Measurements from ENCODE around the gene ZNF229.
"Not testable (repeated sequence)": the region's sequence is repeated elsewhere in the genome, so short reads cannot be mapped to it uniquely, and the experiment has no call there.

The ZNF229 gene

DNA sequence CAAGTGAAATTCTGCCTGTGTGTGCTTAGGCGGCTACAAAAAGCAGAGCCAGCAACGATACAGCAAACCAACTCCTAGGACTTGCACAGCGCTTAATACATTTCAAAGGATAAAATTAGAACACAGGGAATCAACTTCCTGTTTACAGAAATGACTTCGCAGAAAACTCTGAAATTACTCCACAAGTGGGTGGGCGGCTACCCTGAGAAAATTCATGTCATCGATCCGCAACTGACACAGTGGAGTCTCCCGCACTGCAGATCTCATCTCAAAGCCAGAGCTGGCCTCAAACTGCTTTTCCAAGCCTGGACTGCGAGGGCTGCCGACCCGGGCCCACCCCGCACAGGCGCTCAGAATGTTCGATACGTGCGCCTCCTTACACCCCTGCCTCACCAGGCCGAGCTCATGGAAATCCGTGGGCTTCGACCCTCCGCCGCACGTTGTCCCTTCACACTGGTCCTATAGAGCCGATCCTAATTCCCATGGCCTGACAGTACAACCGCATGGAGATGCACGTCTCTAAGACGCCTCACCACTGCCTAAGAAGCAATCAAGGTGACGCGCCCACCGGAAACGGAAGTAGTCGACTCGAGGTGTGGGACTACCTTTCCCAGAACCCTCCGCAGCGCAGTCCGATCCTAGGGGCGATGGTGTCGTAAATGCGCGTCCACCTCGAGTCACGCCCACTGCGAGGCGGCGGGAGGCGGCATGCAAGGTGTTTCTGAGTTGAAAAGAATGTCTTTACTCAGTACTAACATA lies at the start of gene ZNF229:
Gene ZNF229, minus strand, starts transcription at position 557 of the 759 bp plus-strand sequence. CDS start 5,625 bp downstream, outside the sequence.
- in situ Hi-C loops (cut with MboI; ENCODE audit: low sequenced_read_pairs) = no loop called here

DNA sequence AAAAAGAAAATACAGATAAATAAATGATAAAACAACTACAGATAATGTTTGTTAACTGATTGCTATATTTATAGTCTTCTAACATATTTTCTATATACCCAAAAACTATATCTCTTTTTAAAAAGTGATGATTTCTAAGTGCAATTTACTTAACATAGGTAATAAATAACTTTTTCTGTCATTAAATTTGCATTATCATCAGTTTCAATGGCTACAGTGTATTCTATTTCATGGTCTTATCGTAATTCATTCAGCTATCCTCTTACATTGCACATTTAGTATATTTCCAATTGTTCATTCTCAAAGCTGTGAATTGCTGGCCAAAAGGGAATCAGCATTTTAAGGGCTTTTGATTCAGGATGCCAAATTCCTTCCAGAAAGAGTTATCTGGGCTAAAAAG lies 48.4 kb upstream of the ZNF229 start:
- in situ Hi-C loops (cut with MboI; ENCODE audit: low sequenced_read_pairs) = no loop called here

DNA sequence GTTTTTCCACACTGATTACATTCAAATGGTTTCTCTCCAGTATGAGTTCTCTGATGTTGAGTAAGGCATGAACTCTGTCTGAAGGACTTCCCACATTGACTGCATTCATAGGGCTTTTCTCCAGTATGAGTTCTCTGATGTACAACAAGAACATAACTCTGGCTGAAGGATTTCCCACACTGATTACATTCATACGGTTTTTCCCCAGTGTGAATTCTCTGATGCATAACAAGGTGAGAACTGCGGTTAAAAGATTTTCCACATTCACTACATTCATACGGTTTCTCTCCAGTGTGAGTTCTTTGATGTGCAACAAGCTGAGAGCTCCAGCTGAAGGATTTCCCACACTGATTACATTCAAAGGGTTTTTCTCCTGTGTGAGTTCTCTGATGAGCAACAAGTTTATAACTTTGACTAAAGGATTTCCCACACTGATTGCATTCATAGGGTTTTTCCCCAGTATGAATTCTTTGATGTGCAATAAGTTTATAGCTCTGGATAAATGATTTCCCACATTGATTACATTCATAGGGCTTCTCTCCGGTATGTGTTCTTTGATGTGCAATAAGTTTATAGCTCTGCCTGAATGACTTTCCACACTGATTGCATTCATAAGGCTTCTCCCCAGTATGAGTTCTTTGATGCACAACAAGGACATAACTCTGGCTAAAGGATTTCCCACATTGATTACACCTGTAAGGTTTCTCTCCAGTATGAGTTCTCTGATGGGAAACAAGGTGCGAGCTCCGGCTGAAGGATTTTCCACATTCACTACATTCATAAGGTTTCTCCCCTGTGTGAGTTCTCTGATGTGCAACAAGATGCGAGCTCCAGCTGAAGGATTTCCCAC lies 28.5 kb upstream of the ZNF229 start:
- in situ Hi-C loops (cut with MboI; ENCODE audit: low sequenced_read_pairs) = no loop called here

DNA sequence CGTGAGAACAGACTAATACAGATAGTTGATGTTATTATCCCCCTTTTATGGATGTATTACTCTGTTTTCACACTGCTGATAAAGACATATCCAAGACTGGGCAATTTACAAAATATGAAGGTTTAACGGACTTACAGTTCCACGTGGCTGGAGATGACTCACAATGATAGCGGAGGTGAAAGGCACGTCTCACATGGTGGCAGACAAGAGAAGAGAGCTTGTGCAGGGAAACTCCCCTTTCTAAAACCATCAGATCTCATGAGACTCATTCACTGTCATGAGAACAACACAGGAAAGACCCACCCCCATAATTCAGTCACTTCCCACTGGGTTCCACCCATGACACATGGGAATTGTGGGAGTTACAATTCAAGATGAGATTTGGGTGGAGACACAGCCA lies 20.5 kb upstream of the ZNF229 start:
- in situ Hi-C loops (cut with MboI; ENCODE audit: low sequenced_read_pairs) = not testable (repeated sequence)

DNA sequence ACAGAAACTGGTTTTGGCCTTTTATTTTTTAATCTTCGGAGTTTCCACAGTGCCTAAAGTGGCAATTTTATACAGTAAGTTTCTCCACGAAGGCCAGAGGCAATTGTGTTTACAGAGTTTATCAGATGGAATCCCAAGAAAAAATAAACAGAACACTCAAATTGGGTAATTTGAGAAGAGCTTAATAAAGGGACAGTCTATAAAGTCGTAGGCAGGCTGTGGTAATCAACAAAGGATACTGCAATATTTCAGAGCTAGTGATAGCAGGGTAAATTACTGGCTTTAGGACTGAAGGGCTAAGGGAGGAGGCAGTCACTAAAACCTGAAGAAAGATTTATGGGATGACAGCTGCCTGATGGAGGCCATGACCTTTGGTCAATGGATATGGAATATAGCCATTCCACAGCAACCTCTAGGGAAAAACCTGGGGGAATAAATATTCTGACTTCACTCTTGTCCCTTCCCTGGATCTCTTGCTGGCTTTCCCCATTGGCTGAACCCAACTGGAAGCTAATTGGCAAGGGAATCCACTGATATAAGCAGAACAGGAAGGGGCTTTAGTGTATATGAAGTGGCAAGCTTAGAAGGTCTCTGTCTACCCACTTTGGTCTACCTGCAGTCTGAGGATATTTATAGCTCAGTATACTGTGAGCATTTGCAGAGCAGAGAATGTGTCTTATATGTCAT lies 14.5 kb upstream of the ZNF229 start:
- in situ Hi-C loops (cut with MboI; ENCODE audit: low sequenced_read_pairs) = not testable (repeated sequence)

DNA sequence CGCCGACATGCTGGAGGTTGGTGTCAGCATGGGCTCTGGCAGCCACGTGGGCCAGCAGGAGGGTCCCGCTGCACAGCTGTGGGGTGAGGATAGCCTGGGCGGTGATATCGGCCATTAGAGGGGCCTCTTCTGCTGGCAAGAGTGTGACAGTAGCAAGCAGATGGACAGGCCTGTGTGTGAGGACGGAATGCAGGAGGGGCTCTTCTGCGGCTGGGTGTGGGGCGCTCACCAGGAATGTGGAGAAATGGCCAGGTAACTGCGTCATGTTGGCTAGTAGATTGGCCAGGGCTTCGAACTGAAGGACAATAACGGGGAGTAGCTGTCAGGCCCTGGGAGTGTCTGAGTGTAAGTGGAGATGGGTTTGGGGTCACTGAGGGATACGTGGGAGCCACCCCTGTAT lies 7.7 kb upstream of the ZNF229 start:
- in situ Hi-C loops (cut with MboI; ENCODE audit: low sequenced_read_pairs) = not testable (repeated sequence)

DNA sequence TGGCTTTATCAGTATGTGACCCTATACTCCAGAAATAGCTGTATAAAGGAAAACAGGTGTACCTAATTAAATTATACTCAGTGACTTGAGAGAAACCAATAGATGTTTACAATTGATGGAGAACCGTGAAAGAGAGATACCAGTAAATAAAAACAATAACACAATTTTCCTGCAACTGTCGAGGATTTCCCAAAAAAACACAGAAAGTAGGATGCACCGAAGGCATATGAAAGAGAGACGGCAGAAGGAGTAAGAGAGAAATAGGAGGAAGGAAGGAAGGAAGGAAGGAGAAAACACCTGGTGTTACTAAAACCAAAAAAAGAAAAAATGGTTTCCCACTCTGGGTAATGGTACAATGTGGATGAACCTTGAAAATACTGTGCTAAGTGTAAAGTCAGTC lies 6.8 kb upstream of the ZNF229 start:
- in situ Hi-C loops (cut with MboI; ENCODE audit: low sequenced_read_pairs) = no loop called here

DNA sequence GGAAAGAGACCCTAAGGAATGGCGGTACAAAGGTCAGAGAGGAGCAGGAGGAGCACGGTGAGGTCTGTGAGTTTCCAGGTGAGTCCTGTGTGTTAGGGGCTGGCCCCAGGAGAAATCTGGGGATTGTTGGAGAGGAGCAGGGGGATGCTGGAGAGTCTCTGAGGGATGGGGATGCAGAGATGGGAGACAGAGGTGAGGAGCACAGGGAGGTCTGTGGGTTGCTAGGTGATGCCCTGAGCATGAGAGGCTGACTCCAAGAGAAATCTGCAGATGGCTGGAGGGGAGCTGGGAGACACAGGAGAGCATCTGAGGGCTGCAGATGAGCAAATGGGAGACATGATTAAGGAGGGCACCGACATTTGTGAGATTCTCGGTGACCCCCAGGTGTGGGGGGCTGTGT lies 4.1 kb upstream of the ZNF229 start:
- in situ Hi-C loops (cut with MboI; ENCODE audit: low sequenced_read_pairs) = no loop called here

DNA sequence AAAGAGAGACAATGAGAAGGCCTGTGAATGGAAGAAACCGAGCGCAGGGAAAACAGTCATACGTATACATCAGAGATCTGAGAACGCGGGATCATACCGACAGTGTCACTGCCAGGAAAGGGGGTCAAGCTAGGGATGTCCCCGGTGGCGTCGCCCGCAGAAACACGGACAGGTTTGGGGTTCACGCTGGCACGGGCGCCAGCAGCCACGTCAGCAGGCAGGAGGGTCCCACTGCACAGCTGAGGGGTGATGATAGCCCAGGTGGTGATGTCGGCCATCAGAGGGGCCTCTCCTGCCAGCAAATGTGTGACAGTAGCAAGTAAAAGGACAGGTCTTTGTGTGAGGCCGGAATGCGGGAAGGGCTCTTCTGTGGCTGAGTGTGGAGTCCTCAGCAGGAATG lies 3.4 kb upstream of the ZNF229 start:
- in situ Hi-C loops (cut with MboI; ENCODE audit: low sequenced_read_pairs) = no loop called here

DNA sequence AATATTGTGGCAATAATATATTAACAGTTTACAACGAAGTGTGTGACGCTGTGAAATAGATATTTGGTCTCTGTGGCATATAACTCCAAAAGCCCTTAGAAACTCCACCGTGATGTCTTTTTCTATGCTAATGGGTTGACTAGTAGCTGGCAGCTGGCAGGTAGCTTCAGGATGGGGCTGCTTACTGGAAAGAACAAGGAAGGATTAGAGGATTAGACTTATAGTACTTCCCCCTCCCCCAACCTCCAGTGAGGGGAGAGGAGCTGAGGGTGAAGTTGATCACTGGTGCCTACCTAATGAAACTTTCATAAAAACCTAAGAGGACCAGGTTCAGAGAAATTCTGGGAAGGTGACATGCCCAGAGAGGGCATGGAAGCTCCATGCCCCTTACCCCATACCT lies 9.8 kb downstream of the ZNF229 start:
- in situ Hi-C loops (cut with MboI; ENCODE audit: low sequenced_read_pairs) = no loop called here

DNA sequence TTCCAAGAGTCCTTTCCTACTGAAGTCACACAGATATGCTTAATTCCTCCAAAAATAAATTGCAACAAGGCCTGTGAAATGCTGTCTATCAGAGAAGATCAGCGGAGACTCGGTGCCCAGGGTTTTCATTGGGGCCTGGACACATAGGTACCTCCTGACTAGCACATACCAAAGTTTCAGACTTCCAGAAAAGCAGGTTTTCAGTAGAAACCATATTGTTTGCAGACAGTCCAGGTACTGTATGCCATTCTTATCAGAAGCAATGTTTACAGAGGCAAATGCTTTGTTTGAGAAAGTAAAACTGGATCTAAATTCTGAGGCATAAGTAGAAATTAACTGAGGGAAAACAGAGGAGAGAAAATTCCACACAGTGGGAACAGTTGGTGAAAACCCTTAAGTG lies 12.8 kb downstream of the ZNF229 start:
- in situ Hi-C loops (cut with MboI; ENCODE audit: low sequenced_read_pairs) = no loop called here

DNA sequence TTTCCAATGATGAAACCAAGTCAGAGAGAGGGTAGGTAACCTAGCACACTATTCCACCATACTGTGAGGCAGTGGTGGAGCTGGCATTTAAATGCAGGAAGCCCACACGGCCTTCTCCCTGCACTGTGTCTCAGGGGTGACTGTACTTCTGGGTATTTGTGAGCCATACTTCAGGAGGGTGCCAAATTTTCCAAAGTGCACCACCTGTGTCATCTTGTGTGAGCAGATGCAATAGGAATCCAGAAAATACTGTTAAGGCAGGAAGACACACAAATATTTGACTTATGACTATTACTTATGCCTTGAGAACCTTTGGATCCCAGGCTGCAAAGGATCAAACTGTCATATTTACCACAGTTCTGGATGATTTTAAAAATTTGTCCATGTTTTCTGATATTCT lies 17.3 kb downstream of the ZNF229 start:
- in situ Hi-C loops (cut with MboI; ENCODE audit: low sequenced_read_pairs) = no loop called here

DNA sequence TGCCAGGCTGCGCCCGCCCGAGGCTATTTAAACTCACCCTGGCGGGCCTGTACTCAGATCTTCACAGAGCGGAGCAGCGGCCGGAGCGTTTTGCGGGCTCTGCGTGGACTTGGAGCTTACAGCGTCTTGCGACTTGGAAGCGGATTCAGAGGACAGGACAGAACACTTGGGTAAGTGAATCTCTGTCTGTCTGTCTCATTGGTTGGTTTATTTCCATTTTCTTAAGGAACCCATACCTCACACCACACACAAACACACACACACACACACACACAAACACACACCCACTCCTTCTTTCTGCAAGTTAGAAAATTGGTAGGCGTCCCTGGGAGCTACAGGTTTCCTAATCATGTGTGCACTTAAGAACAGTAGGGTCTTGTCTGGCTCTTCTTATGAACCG lies 32.7 kb downstream of the ZNF229 start:
- in situ Hi-C loops (cut with MboI; ENCODE audit: low sequenced_read_pairs) = not testable (repeated sequence)

DNA sequence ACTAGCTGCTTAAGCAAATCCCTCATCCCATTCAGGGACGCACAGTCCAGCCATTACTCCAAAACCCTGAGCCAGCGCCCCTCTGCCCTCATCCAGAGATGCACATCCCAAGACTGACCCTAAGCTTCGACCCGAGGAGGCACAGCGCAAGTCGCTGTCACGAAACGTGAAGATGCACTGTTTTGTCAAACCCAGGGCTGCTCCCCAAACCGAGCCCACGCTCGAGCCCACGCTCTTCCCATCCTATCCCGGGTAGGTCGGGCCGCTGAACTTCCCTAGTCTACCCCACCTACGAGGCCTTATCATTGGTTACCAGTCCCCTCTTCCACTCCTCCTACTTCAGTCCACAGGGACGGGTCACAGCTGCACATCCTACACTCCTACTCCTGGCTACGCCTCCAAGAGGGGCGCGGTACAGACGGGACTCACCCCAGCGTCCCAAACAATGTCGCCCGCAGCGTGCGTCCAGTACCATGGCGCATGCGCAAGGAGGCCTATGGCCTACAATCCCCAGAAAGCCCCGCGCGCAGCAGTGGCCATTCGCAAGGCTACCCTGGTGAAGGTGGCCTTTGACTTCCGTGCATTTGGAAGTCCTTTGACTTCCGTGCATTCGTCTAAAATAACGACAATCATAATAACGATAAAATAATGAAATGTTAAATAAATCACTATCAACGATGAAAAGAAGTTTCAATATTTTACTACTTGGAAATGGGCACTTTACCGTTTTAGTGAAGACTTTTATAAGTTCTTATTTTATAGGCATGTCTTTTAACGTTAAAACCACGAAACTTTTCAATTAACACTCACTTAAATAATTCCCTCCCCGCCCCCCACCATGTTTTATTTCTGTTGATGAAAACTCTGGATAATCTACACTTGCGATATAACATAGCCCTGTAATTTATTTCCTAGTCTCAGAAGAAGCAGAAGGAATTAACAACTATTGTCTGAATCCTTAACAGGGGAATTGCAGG lies 46.8 kb downstream of the ZNF229 start, which contains the start of gene ZNF285:
Gene ZNF285, minus strand, starts transcription at position 470 of the 977 bp plus-strand sequence. CDS start 4,395 bp downstream, outside the sequence.
- in situ Hi-C loops (cut with MboI; ENCODE audit: low sequenced_read_pairs) = no loop called here

DNA sequence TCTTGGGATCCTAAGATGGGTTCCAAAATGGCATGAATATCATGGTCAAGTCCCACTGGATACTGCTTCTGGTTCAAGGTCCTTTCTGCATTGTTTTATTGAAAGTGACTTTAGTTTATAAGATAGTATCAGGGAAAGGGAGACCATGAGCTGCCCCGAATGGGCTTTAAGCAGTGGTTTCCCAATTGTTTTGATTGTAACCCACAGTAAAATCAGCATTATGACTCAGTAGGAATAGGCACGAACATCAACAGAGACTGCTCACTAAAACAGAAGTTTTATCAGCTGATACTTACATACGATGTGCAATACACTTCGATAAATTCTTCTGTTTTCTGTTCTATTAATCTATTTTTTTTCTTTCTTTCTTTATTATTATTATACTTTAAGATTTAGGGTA lies 59.0 kb downstream of the ZNF229 start:
- in situ Hi-C loops (cut with MboI; ENCODE audit: low sequenced_read_pairs) = not testable (repeated sequence)

Data from HL-60/S4 treated with retinoic acid at 250 ng/mL for 4 days and 3 days (cell line).